Measurements from ENCODE around the gene GRID1. TPM values are rescaled to one million over a fixed set of nuclear protein-coding genes. Genes with fewer than 3 reads are reported as not detected.

The GRID1 gene
- total RNA-seq, 1 experiment from 2014 or later = 0.37 TPM

- TF ChIP-seq ZNF317 (CRISPR knock-in tag; IDR thresholded peaks at IDR 0.05; ENCODE audit: borderline replicate concordance, low read depth) (no peak), ZNF671 (CRISPR knock-in tag; IDR thresholded peaks at IDR 0.05) (no peak), HMGA2 (CRISPR knock-in tag; IDR thresholded peaks at IDR 0.05) (no peak), NR1H2 (CRISPR knock-in tag; IDR thresholded peaks at IDR 0.05) (no peak), JAZF1 (CRISPR knock-in tag; IDR thresholded peaks at IDR 0.05) (no peak), OVOL2 (CRISPR knock-in tag; IDR thresholded peaks at IDR 0.05; ENCODE audit: borderline replicate concordance) (no peak), USF1 (CRISPR knock-in tag; IDR thresholded peaks at IDR 0.05) (no peak), ZNF219 (CRISPR knock-in tag; IDR thresholded peaks at IDR 0.05; ENCODE audit: borderline replicate concordance) (no peak), CDX4 (CRISPR knock-in tag; IDR thresholded peaks at IDR 0.05; ENCODE audit: borderline replicate concordance) (no peak), MLX (CRISPR knock-in tag; IDR thresholded peaks at IDR 0.05) (no peak), ARID4B (CRISPR knock-in tag; IDR thresholded peaks at IDR 0.05; ENCODE audit: borderline replicate concordance) (no peak), PRRX2 (CRISPR knock-in tag; IDR thresholded peaks at IDR 0.05) (no peak), ZNF121 (CRISPR knock-in tag; IDR thresholded peaks at IDR 0.05) (no peak), FOXK1 (CRISPR knock-in tag; IDR thresholded peaks at IDR 0.05) (no peak)
These were observed 320.7 kb downstream of the GRID1 start (continued) for GRCh38 chr10:86045896-86046295.

- H3K4me3 Mint-ChIP-seq = no peak overlapping the region
- no peaks in the 10 kb centered on the region for H3K27me3 Mint-ChIP-seq (ENCODE audit: low read depth)
- ATAC-seq = no peak
- no peaks in the 10 kb centered on the region for H3K4me1 Mint-ChIP-seq
- no peaks in the 10 kb centered on the region for H3K9me3 Mint-ChIP-seq
- ChIA-PET CTCF (no interaction called here), POLR2A (no interaction called here)
- H3K27ac Mint-ChIP-seq = no peak overlapping the region
- no peak for DNase-seq (ENCODE audit: low spot score)
- H3K36me3 Mint-ChIP-seq = no peaks in the 10 kb centered on the region
- TF ChIP-seq PRRX2 (CRISPR knock-in tag; IDR thresholded peaks at IDR 0.05) (no peak), CTCF (IDR thresholded peaks at IDR 0.05) (no peak), ATF3 (CRISPR knock-in tag; conservative IDR thresholded peaks at IDR 0.05) (no peak), E2F4 (CRISPR knock-in tag; IDR thresholded peaks at IDR 0.05; ENCODE audit: borderline replicate concordance, low read depth) (no peak), USF2 (CRISPR knock-in tag; IDR thresholded peaks at IDR 0.05) (no peak), FOXJ3 (CRISPR knock-in tag; IDR thresholded peaks at IDR 0.05; ENCODE audit: borderline replicate concordance) (no peak), E2F5 (CRISPR knock-in tag; IDR thresholded peaks at IDR 0.05) (no peak), ZBTB43 (CRISPR knock-in tag; IDR thresholded peaks at IDR 0.05) (no peak)
These were observed 322.6 kb downstream of the GRID1 start for GRCh38 chr10:86044029-86044428.

Data from WTC11 (cell line).